NCI-H345 treated with DMSO at 0.1 percent for 48 hours (cell line): ENCODE data around the gene TMIGD3.
"Not testable (repeated sequence)": the region's sequence is repeated elsewhere in the genome, so short reads cannot be mapped to it uniquely, and the experiment has no call there.

Source experiments
- DNase-seq: peaks from one replicate; lab custom pipeline; 2025; ENCODE audit not compliant: unreplicated experiment; lab: John Stamatoyannopoulos, UW

TMIGD3 gene

DNA sequence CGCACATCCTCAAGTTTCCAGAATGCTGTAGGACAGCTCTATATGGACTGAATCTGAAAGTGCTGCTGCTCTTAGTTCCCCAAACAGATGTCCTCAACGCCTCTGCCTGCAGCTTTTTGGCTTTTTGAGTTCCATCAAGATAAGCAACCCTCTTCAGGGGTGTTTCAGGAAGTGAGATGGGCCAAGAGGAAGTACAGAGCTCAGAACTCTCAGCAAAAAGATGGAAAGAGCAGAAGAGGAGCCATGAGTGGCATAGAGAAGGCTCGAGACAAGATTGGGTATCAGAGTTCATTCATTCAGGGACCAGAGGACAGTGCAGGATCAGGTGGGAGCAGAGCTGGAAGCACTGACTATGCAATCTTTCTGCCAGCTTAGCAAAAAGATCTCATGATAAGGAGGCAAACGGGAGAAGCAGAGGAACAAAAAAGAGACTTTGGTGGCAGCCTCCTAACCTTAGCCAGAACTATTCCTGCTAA is at the start of gene TMIGD3, which contains the start of gene ADORA3:
Gene TMIGD3, minus strand, starts transcription at position 49 of the 476 bp plus-strand sequence. CDS start 279 bp downstream, outside the sequence.
Gene ADORA3, minus strand, starts transcription at position 49 of the 476 bp plus-strand sequence. CDS start 279 bp downstream, outside the sequence.
- no peak for DNase-seq

DNA sequence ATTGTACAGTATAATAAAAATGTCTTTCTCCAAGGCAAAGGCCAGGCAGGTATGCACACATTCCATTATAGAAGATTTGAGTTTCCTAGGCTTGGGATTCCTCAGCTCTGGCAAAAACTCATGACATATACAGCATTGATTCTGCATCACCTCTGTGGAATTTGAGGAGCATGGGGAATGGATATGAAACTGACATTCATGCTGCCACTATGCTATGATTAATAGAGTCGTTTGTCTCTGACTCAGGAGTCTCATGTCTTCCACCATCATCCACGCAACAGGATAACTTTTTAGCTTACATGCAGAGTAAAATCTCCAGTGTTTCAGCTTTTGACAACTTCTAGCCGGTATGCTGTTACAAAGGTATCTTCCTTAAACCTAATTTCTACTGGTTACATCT is 49.8 kb upstream of the TMIGD3 start:
- DNase-seq: no peak

GRCh38 chr1:111552587-111552986 is 49.2 kb upstream of the TMIGD3 start:
- no peak for DNase-seq

DNA sequence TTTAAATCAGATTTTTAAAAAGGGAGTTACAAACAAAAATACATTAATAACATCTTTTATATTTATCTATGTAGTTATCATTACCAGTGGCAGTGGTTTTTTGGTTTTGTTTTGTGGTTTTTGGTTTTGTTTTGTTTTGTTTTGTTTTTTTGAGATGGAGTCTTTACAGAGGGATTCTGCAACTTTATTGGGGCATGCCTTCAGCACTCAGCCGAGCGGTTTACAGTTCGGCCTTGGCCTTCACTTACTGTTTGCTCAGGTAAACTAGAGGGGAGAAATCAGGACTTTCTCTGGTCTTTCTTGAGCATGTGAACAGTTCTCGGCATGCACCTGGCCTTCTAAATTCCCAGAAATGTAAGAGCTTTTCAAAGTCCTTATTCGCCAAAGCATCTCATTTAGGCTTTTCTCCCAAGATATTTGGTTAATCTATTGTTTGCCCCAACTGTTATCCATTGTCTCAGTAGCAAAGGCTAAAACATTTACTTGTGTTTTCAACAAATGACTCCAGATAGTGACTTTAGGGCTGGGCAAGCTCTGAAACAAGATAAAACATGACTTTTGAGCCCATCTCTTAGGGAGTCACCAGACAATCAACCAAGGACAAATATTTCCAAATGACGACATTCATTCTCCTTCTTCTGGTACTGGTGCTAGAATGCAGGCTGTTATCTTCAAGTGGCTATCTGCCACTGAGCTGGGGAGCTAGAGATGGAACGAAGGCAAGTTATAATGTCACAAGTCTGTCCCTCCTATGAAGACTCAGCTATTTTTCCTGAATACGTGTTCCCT is 48.4 kb upstream of the TMIGD3 start:
- DNase-seq: no peak

- not testable (repeated sequence) for DNase-seq
These were observed 44.4 kb upstream of the TMIGD3 start for GRCh38 chr1:111547786-111548185.

DNA sequence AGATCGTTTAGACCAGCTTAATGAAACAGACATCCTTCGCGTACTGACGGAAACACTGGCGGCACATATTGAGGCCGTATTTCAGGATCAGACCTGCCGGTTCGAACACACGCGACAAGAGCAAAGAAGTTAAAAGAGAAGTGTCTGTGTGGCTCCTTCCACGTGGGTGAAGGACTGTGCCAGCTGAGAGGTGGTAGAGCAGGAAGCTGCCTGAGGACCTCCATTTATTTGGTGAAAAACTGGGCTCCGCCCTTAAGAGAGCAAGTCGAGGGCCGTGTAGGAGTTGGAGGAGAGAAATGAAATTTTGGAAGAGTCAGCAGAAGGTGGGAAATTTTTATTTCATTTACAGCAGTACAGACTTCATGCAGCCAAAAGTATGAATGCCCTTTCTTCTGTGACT is 38.8 kb upstream of the TMIGD3 start:
- no peak for DNase-seq

- no peak for DNase-seq
These were observed 38.3 kb upstream of the TMIGD3 start for GRCh38 chr1:111541721-111542120.

DNA sequence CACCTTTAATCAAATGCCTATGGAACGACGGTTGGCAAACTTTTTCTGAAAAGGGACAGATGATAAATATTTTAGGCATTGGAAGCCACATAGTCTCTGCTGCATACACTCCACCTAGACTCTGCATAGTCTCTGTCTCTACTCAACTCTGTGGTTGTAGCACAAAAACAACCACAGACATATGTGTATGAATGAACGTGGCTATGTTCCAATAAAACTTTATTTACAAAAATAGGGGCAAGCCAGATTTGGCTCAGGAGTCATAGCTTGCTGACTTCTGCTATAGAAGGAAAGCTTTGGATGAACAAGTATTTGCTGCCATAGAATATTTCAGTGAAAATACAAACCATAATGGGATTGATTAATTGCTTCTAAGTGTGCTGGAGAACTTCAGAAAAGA is 37.5 kb upstream of the TMIGD3 start:
- DNase-seq: no peak

DNA sequence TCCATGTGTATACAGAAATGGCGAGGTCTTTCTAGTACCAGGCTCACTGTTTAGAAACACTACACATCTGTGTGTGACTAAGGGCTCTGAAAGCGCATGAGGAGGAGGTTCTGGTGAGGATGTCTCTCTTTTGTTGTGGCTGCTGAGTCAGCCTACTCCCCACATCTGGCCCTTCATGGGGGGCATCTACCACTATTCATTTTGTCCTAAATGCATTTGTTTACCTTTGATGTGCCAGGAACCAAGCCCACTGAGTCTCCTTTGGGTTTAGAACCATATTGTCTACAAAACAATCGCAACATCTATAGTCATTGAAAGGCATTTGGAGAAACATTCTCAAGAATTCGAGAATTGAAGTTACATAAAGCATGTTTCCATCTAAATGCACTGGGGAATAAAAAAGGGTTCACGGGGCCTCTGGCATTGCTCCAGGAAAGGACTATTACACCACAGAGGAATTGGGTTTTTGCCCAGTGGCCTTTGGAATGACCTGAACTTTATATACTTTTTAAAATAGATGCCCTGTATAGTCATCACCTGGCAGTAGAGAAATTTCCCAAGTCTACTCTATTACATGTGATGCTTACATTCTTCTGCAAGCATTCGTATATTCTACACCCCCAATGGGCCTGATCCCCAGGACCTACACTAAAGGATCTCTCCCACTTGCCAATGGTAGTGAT is 35.1 kb upstream of the TMIGD3 start:
- DNase-seq: no peak

DNA sequence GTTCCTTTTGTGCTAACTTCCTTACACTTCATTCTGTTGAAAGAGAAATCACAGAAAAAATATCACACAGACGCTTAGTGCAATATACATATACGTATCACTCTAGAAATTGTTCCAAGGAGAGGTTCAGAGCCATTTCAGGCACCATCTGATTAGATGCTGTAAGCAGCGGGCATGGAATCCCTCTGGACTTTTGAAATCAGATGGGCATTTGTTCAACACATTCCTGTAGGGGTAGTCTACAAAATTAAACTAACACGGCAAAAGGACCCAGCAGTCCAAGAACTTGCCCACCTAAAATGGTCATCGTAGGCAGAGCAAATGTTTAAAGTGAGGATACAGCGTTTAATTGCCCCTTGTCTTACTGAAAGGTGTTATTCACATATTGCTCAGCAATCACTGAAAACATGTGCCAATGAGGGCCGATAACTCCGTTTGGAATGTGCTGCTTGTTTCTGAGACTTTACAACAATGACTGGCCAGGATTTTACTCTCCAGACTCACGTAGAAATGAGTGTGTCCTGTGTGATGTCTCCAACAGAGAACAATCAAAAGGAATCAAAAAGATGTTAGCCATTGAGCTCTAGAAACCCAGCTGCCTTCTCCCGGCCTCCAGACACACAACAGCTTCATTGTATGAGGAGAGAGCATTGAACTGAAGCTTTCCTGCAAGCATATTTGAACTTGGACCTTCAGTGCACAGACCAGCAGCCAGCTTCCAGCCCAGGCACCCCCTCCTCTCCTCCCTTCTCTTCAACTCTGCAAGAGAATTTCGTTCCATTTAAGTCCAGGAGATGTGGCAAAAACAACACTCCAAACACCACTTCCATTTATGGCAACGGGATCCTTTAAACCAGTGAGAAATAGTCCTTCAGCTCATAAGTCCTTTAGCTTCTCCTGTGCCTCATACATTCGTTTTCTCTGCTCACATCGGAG is 32.1 kb upstream of the TMIGD3 start:
- no peak for DNase-seq

- DNase-seq: no peak
These were observed 16.6 kb upstream of the TMIGD3 start for GRCh38 chr1:111520053-111520452.

GRCh38 chr1:111517469-111518225 is 14.2 kb upstream of the TMIGD3 start:
- peak; percentile 79 for DNase-seq

GRCh38 chr1:111516005-111516535 is 12.6 kb upstream of the TMIGD3 start:
- no peak for DNase-seq

- DNase-seq: no peak
These were observed 12.0 kb upstream of the TMIGD3 start for GRCh38 chr1:111515291-111516004.

DNA sequence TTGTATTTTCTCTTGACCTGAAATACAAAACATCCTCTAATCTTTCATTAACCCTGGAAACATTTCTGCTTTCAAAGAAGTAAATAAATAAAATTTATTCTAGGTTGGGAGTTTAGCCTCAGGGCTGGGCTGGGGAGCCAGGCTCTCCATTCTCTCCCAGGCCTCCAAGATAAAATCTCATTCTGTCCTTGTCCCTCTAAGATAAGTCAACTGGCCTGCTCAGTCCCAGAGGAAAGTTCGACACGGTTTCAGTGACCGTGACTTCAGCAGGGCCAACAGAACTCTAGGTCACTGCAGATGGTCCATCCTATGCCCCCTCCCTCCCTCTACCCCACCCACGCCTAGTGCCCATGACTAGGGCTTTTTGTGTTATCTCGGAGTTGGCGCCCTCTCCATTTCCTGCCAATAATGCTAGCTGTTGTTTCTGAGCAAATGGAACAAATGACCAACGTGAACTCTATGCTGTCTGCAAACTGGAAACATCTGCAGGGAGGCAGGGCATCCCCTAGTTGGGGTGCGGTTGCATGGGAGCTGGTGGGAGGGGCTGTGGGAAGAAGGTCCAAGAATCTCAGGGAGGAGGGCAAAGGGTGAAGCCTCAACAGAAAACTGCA is 10.1 kb upstream of the TMIGD3 start:
- DNase-seq: no peak

GRCh38 chr1:111512931-111513330 is 9.5 kb upstream of the TMIGD3 start:
- DNase-seq: no peak

DNA sequence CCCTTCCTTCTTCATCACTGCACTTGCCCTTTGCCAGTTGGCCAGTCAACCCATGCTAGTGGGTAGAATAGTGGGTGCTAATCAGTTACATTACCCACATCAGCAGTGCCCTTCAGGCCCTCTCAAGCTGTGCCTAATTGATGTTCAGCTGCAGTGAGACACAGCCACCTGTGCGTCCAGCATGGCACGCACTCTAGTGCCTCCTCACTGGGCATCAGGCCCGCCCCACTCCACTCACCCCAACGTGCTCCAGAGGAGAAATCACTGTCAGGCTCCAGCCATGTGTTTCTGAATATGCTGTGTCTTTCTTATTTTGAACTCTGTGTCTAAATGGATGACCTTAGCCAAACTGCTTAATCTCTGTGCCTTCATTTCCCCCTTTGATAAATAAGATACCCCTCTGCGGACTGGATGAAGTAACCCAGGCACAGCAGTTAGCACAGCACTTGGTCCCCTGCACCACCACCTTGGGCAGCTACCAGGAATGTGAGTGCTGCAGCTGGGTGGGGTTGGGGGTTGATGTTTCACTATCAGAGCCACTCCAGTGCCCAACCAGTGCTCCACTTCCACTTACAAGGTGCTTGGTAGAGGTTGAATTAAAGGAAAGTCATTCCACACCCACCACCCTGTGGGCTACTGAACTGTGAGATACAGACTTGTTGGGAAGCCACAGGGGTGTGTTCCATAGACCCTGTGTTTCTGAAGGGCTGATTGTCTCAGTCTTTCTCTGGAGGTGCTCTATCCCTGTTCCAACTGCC is 8.9 kb upstream of the TMIGD3 start:
- DNase-seq: no peak

- DNase-seq: no peak
These were observed 7.9 kb upstream of the TMIGD3 start for GRCh38 chr1:111511370-111511769.
